T follicular helper cell (primary cell): ENCODE measurements around the gene NTRK2.

Experiments used
- DNase-seq: peaks from one replicate; pipeline ENCODE4 v3.0.0-alpha.2; 2020; ENCODE audit warnings: low read depth

NTRK2 gene

GRCh38 chr9:84974855-84975254, 305.3 kb downstream of the NTRK2 start:
- DNase-seq: no peak

- no peak for DNase-seq
Measured at GRCh38 chr9:84975926-84976325, 306.4 kb downstream of the NTRK2 start.

GRCh38 chr9:84978661-84979060, 309.1 kb downstream of the NTRK2 start:
- no peak for DNase-seq

GRCh38 chr9:84983749-84984148, 314.2 kb downstream of the NTRK2 start:
- DNase-seq: no peak

- no peak for DNase-seq
Measured at GRCh38 chr9:84988621-84989020, 319.1 kb downstream of the NTRK2 start.

- no peak for DNase-seq
Measured at GRCh38 chr9:84990416-84990815, 320.9 kb downstream of the NTRK2 start.

GRCh38 chr9:84990850-84991513, 321.5 kb downstream of the NTRK2 start:
- no peak for DNase-seq

GRCh38 chr9:84991514-84991870, 322.0 kb downstream of the NTRK2 start:
- no peak for DNase-seq

GRCh38 chr9:84992381-84992780, 322.9 kb downstream of the NTRK2 start:
- DNase-seq: no peak

GRCh38 chr9:84993105-84993504, 323.6 kb downstream of the NTRK2 start:
- DNase-seq: no peak

- no peak for DNase-seq
Measured at GRCh38 chr9:84996029-84996428, 326.5 kb downstream of the NTRK2 start.

- DNase-seq: no peak
Measured at GRCh38 chr9:84996716-84997115, 327.2 kb downstream of the NTRK2 start.

GRCh38 chr9:84997472-84997871, 327.9 kb downstream of the NTRK2 start:
- no peak for DNase-seq

- no peak for DNase-seq
Measured at GRCh38 chr9:84998639-84999038, 329.1 kb downstream of the NTRK2 start.

GRCh38 chr9:84999788-85000187, 330.3 kb downstream of the NTRK2 start:
- DNase-seq: no peak

- no peak for DNase-seq
Measured at GRCh38 chr9:85001925-85002324, 332.4 kb downstream of the NTRK2 start.

- no peak for DNase-seq
Measured at GRCh38 chr9:85004818-85005413, 335.4 kb downstream of the NTRK2 start.

- no peak for DNase-seq
Measured at GRCh38 chr9:85007748-85008147, 338.2 kb downstream of the NTRK2 start.

GRCh38 chr9:85008215-85008614, 338.7 kb downstream of the NTRK2 start:
- no peak for DNase-seq

- DNase-seq: no peak
Measured at GRCh38 chr9:85009251-85009650, 339.7 kb downstream of the NTRK2 start.

- no peak for DNase-seq
Measured at GRCh38 chr9:85013703-85014102, 344.2 kb downstream of the NTRK2 start.

- no peak for DNase-seq
Measured at GRCh38 chr9:85014292-85014691, 344.8 kb downstream of the NTRK2 start.

GRCh38 chr9:85016384-85017006, 347.0 kb downstream of the NTRK2 start:
- DNase-seq: no peak

GRCh38 chr9:85020791-85021190, 351.3 kb downstream of the NTRK2 start:
- no peak for DNase-seq
